NOMO-1 treated with dmso at 0.1 percent for 144 hours (cell line): ENCODE data around the gene IWS1.
A peak's percentile ranks its signal among the peaks of the same experiment; 100 is the strongest.
"Not testable (repeated sequence)": the region's sequence is repeated elsewhere in the genome, so short reads cannot be mapped to it uniquely, and the experiment has no call there.

Experiments used
- DNase-seq: peaks from one replicate; lab custom pipeline; 2025; ENCODE audit not compliant: unreplicated experiment; lab: John Stamatoyannopoulos, UW

IWS1 gene

GRCh38 chr2:127529416-127529815 is 3.1 kb upstream of the IWS1 start:
- DNase-seq = not testable (repeated sequence)

DNA sequence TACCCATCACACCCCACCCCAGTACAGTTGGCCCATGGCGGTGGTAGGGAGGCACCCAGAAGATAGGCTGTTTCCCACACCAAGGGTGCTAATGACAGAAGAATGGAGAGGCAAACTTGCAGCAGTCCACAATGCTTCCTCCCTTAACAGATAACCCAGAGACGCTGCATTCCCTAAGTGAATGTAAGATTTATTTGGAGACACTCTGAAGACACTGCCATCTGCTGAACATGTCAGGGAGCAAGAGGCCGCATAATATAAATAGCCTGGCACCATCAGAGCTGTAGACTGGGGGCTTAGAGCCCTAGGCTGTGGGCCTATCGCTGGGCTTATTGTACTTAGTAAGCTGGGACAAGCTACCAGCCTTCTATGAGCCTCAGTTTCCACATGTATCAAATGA is 2.2 kb upstream of the IWS1 start:
- no peak for DNase-seq

DNA sequence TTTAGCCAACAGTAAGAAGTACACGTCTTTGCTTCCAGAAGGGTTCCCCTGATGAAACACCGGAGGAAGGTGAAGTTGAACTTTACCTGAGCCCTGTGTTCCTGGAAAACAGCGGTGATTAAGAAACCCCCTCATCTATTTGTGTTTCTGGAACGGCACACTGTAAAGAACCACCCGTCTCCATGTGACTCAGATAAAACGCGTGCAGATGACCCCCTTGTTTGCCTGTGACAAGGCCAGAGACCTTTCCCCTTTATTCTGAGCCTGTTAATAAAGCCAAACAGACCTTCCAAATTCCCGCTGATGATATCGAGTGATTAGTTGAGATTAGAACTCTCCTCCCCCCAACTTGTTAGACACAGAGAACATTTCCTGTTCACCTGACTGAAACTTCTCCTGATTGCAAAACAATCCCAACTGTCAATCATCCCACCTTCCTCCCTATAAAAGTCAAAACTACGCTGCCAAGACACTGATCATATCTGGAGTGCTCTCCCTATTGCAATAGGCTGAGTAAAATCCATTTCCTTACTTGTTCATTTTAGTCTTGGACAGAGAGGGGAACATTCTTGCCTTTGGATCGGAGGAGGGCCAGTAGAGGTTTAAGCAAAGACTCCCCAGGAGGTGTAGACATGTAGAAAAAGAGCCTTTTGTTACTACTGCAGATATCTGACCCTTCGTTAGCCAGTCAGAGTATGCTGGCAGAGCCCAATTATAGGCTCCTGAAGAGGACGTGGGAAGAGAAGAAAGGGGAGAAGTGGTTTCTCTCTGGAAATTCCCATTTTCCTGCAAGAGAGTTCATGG is 914 bp upstream of the IWS1 start:
- no peak for DNase-seq

DNA sequence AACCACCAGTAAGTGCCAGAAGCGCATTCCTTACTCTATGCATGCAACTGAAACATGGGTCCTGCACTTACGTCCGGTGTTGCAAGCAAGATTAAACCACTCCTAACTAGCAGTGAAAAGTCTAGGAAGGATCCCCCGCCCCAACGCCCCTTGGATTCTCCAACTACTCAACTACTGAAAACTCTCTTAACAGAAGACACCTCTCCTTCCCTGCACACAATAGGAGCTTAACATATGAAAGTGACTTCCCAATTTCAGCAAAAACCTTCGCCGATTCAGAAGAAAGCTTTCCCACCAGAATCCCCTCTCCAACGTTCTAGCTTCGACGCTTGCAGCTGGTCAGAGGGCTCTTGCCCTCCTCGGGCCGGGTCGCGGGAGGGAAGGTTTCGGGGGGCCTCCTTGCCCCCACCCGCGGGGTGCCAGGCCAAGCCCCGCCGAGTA is 578 bp downstream of the IWS1 start:
- peak; percentile 13 for DNase-seq

- not testable (repeated sequence) for DNase-seq
These were observed 2.0 kb downstream of the IWS1 start for GRCh38 chr2:127524198-127524834.

GRCh38 chr2:127523269-127523939 is 2.9 kb downstream of the IWS1 start:
- DNase-seq = no peak

GRCh38 chr2:127520424-127520823 is 5.9 kb downstream of the IWS1 start:
- DNase-seq = no peak

GRCh38 chr2:127517465-127517864 is 8.8 kb downstream of the IWS1 start:
- no peak for DNase-seq

DNA sequence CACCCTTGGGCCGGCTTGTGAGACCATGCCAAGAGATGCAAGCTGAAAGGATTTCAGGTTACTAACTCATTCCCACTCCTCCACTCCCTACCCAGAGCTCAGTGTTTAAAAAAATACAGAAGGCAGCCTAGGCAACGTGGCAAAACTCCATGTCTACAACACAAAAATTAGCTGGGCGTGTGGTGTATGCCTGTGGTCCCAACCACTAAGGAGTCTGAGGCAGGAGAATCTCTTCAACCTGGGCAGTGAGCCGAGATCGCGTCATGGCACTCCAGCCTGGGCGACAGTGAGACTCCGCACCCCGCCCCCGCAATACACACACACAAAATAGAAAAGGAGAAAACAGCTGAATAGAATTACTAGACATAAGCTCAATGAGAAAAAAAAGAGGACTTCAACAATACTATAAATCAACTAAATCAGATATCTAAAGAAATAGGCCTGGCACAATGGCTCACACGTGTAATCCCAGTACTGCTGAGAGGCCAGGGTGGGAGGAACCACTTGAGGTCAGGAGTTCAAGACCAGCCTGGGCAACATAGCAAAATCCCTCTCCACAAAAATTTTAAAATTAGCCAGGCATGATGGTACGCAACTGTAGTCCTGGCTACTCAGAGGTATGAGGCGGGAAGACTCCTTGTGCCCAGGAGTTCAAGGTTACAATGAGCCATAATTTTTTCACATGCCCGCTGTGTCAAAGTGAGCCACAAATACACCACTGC is 10.1 kb downstream of the IWS1 start:
- no peak for DNase-seq

DNA sequence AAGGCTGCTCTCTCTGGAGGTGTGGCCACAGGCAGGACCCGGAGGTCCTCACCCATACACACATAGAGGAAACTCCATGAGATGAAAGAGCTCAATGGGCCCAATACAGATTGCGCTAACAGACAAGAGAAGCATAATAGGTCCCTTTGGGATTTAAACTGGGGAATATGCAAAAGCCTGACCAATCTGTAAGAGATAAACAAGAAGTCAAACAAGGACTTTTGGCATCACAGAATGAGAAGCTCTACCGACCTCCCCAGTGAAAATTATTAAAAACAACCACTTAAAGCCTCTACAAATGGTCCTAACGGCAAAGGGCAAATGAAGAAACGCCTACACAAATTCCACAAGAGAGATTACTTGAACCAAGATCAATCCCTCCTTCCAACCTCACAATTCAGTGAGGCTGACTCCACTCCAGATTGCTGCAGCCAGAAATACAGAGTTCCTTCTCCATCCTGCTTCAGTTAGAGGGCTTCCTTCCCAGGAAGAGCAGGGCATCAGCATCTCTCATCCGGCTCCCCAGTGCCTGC is 10.8 kb downstream of the IWS1 start:
- DNase-seq = no peak

DNA sequence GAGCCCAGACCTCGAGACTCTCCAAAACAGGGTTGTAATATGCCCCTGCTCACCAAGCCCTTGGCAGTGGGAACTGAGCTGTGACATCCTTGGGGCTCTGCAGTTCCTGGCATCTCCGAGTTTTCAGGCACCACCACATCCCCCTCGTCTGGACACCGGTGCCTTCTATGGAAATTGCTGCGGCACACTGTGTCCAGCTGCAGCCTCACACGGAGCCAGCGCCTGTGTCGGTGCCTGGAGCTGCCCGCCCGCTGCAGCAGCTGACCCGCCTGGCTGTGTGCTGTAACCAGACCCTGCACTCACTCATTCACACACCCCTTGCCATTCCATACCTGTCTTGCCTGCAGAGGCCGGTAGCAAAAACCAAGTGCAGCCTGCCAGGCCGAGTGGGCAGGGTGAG is 11.8 kb downstream of the IWS1 start:
- DNase-seq = no peak

GRCh38 chr2:127514076-127514475 is 12.2 kb downstream of the IWS1 start:
- DNase-seq = no peak

- no peak for DNase-seq
These were observed 13.9 kb downstream of the IWS1 start for GRCh38 chr2:127512362-127512761.

DNA sequence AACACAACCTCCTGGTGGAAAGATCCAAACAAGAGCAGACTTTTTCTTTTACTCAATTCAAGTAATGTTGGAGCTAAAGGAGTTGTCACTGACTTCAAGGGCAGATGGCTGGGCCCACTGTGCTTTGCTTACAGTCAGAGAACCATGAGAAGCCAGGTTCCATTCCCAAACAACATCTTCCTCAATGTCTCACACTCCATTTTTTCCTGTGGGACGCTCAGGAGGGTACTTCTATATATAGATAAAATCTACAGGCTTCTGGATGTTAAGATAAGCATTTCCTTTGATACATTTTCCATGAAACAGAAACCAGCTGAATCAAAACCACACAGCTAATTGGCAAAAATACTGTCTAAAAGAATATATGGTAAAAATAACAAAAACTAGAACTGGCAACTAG is 14.4 kb downstream of the IWS1 start:
- DNase-seq = no peak

GRCh38 chr2:127511090-127511695 is 15.1 kb downstream of the IWS1 start:
- DNase-seq = no peak

- no peak for DNase-seq
These were observed 16.2 kb downstream of the IWS1 start for GRCh38 chr2:127510073-127510472.

- peak; percentile 55 for DNase-seq
These were observed 17.7 kb downstream of the IWS1 start for GRCh38 chr2:127508631-127509034.

GRCh38 chr2:127508023-127508630 is 18.2 kb downstream of the IWS1 start:
- no peak for DNase-seq

DNA sequence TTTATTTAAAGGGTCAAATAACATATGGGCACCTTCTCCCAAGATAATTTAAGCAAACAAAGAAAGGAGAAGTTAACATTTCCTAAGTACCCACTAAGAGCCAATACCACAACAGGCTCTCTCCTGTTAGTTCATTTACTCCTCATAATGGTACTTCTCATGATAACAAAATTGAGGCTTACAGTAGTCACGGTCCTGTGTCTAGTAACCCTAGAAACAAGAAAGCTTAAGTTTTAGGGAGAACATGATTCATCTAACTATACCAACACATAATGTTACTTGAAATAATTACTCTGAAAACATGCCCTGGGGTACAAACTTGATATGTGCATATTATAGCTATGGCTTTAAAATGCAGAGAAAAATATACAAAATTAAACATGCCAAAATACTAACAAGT is 19.8 kb downstream of the IWS1 start:
- DNase-seq = no peak
